Measurements from ENCODE around the gene NTHL1. TPM values are rescaled to one million over a fixed set of nuclear protein-coding genes. Genes with fewer than 3 reads are reported as not detected.

Gene NTHL1
- total and polyA plus RNA-seq, 10 of the 15 experiments (the other 5 are each of a cell fraction or from before 2014, with no cell fraction given), result 0.85 to 54.7 (median 39.0) TPM

DNA sequence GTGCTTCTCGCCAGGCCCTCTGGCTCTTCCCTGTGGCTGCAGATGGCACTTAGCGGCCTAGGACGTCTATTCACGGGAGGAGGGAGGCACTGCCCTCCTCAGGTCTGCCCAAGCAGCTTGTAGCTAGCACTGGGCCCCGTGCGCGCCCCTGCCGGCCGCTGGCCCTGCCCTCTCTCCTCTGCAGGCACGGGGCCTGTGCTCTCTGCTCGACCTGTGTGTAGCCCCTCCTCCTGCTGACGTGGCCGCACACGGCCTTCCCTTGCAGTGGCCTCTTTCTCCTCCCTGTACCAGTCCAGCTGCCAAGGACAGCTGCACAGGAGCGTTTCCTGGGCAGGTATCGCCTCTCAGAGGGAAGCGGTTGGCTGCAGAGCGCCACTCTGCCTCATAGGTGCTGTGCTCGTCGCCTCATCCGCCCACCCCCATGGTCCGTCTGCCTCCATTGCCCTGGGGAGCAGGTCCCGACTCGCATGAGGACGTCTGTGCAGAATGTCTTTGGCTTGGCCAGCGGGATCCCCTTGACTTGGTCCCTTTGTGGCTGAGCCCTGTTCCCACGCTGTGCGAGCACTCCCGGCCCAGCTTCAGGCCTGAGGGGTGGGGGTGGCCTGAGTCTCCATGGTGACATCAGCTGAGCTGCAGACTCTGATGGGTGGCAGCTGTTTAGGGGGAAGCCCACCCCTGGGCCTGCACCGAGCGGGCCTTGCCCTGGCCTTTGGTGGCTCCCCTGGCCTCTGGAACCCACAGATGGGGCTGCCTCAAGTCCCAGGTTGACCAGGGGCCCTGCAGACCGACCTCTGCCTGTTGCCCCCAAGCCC, 34.7 kb upstream of the NTHL1 start:
- intact Hi-C loops (cut with micrococcal nuclease; ENCODE audit: unreplicated experiment), result no loop called here

More for the DNA sequence above, 34.7 kb upstream of the NTHL1 start:
- no peak for DNase-seq (ENCODE audit: low read depth, low spot score)
- ChIA-PET RAD21 (ENCODE audit: unreplicated experiment) (no interaction called here), SMC1A (ENCODE audit: uncharacterized antibody, unreplicated experiment) (no interaction called here), CTCF (interaction anchor here (1.1 kb wide), 1 partner anchor 58 kb away, joined by 3 read pairs; no protein-coding TSS in a partner anchor), POLR2A (no interaction called here)
- 91% methylated on average over 32 of the region's 32 CpGs for WGBS (ENCODE audit: insufficient coverage, insufficient replicate concordance, low lambda C conversion rate, missing lambda C conversion rate)
- H3K9ac ChIP-seq (ENCODE audit: control insufficient read depth, insufficient read depth, low read length), result no peak overlapping the region
- in situ Hi-C loops (cut with MboI), result loop anchor here (10.0 kb wide), 1 partner anchor 62 kb away; the partner anchor contains the start of gene RAB26
- no peak for ATAC-seq
- no peaks in the 10 kb centered on the region for H3K79me2 ChIP-seq (ENCODE audit: control insufficient read depth, insufficient read depth, low read length)
- no TSS peak for BruUV-seq (replicated peaks)
- no peak overlapping the region for H3K4me2 ChIP-seq (ENCODE audit: control insufficient read depth, insufficient read depth)
- no peak overlapping the region for H3K27ac ChIP-seq (ENCODE audit: control insufficient read depth, insufficient read depth)
- no peak overlapping the region for H2AFZ ChIP-seq (ENCODE audit: control insufficient read depth, low read depth, low read length)
- H4K20me1 ChIP-seq (ENCODE audit: control insufficient read depth, insufficient read depth), result no peaks in the 10 kb centered on the region
- no peaks in the 10 kb centered on the region for H3K9me3 ChIP-seq (replicated peaks; ENCODE audit: control insufficient read depth, insufficient read depth, low read length)
- no peak overlapping the region for H3K4me3 ChIP-seq
- no peaks in the 10 kb centered on the region for H3K27me3 ChIP-seq (replicated peaks in 1 of 2; ENCODE audit: control insufficient read depth in 2 of 2, insufficient read depth in 2 of 2, low read length in 1 of 2)
- H3K36me3 ChIP-seq (ENCODE audit: control insufficient read depth in 2 of 2, insufficient read depth in 2 of 2, low read length in 1 of 2), result peaks cover 0 to 2% of the 10 kb centered on the region in 2 experiments; a peak in 3 of 4 replicates
- H3K4me1 ChIP-seq (ENCODE audit: control insufficient read depth, insufficient read depth, low read length), result no peaks in the 10 kb centered on the region
- TF ChIP-seq, protein P1, sequence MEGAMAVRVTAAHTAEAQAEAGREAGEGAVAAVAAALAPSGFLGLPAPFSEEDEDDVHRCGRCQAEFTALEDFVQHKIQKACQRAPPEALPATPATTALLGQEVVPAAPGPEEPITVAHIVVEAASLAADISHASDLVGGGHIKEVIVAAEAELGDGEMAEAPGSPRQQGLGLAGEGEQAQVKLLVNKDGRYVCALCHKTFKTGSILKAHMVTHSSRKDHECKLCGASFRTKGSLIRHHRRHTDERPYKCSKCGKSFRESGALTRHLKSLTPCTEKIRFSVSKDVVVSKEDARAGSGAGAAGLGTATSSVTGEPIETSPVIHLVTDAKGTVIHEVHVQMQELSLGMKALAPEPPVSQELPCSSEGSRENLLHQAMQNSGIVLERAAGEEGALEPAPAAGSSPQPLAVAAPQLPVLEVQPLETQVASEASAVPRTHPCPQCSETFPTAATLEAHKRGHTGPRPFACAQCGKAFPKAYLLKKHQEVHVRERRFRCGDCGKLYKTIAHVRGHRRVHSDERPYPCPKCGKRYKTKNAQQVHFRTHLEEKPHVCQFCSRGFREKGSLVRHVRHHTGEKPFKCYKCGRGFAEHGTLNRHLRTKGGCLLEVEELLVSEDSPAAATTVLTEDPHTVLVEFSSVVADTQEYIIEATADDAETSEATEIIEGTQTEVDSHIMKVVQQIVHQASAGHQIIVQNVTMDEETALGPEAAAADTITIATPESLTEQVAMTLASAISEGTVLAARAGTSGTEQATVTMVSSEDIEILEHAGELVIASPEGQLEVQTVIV (IDR thresholded peaks at IDR 0.05; ENCODE audit: borderline replicate concordance, partially characterized antibody), result no peak
- TF ChIP-seq, protein P2, sequence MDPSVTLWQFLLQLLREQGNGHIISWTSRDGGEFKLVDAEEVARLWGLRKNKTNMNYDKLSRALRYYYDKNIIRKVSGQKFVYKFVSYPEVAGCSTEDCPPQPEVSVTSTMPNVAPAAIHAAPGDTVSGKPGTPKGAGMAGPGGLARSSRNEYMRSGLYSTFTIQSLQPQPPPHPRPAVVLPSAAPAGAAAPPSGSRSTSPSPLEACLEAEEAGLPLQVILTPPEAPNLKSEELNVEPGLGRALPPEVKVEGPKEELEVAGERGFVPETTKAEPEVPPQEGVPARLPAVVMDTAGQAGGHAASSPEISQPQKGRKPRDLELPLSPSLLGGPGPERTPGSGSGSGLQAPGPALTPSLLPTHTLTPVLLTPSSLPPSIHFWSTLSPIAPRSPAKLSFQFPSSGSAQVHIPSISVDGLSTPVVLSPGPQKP (IDR thresholded peaks at IDR 0.05; ENCODE audit: low read depth, low read length), result no peak
- TF ChIP-seq EED (IDR thresholded peaks at IDR 0.05; ENCODE audit: low read depth) (no peak), ZNF274 (IDR thresholded peaks at IDR 0.05; ENCODE audit: insufficient read depth, insufficient read length) (no peak), NR2C1 (IDR thresholded peaks at IDR 0.05) (no peak), ETV6 (conservative IDR thresholded peaks at IDR 0.05 in 1 of 2, IDR thresholded peaks at IDR 0.05 in 1 of 2; ENCODE audit: borderline replicate concordance in 1 of 2, low read depth in 1 of 2) (no peak), RAD21 (IDR thresholded peaks at IDR 0.05; ENCODE audit: insufficient read depth, low read depth, low read length) (no peak), TAF1 (IDR thresholded peaks at IDR 0.05; ENCODE audit: borderline replicate concordance, low read depth, low read length) (no peak), RB1 (IDR thresholded peaks at IDR 0.05; ENCODE audit: borderline replicate concordance) (no peak), LARP7 (IDR thresholded peaks at IDR 0.05) (no peak), MTA2 (IDR thresholded peaks at IDR 0.05; ENCODE audit: low read depth) (no peak), MEF2B (IDR thresholded peaks at IDR 0.05; ENCODE audit: partially characterized antibody, poor library complexity, severe bottlenecking) (no peak), TCF12 (IDR thresholded peaks at IDR 0.05; ENCODE audit: low read depth, low read length) (no peak), ZNF24 (IDR thresholded peaks at IDR 0.05) (no peak), HDAC2 (IDR thresholded peaks at IDR 0.05) (no peak), TCF3 (IDR thresholded peaks at IDR 0.05; ENCODE audit: borderline replicate concordance, insufficient read depth, low read depth, low read length) (no peak), ZSCAN29 (IDR thresholded peaks at IDR 0.05) (no peak), ZNF622 (IDR thresholded peaks at IDR 0.05) (no peak), IRF4 (IDR thresholded peaks at IDR 0.05; ENCODE audit: low read depth, low read length) (no peak), KAT2A (conservative IDR thresholded peaks at IDR 0.05; ENCODE audit: control insufficient read depth, low read depth, low read length) (no peak)
- FAIRE-seq, result no peak
